Measurements from ENCODE around the gene TMPRSS9.

DNA sequence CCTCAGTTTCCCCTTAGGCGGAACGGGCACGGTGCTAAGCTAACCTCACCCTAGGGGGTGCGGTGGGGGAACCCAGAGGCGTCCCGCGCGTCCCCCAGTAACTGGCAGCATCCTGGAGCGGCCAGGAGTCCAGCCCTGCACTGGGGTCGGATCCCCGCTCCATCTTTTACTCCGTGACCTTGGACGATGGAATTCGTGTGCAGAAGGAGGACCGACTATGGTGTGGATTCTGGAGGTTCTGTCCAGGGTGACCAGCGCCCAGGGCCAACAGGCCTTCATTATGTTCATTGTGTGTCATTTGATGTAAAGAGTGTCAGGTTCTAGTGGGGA, 31.0 kb upstream of the TMPRSS9 start:
- no peak for TF ChIP-seq POLR2A (IDR thresholded peaks at IDR 0.05)
- TF ChIP-seq, protein P1, sequence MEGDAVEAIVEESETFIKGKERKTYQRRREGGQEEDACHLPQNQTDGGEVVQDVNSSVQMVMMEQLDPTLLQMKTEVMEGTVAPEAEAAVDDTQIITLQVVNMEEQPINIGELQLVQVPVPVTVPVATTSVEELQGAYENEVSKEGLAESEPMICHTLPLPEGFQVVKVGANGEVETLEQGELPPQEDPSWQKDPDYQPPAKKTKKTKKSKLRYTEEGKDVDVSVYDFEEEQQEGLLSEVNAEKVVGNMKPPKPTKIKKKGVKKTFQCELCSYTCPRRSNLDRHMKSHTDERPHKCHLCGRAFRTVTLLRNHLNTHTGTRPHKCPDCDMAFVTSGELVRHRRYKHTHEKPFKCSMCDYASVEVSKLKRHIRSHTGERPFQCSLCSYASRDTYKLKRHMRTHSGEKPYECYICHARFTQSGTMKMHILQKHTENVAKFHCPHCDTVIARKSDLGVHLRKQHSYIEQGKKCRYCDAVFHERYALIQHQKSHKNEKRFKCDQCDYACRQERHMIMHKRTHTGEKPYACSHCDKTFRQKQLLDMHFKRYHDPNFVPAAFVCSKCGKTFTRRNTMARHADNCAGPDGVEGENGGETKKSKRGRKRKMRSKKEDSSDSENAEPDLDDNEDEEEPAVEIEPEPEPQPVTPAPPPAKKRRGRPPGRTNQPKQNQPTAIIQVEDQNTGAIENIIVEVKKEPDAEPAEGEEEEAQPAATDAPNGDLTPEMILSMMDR (IDR thresholded peaks at IDR 0.05), result no peak
